ENCODE measurements around the gene KCNJ16. TPM values are rescaled to one million over a fixed set of nuclear protein-coding genes. Genes with fewer than 3 reads are reported as not detected.
A peak's percentile ranks its signal among the peaks of the same experiment; 100 is the strongest.

The KCNJ16 gene
- total RNA-seq, 1 donor from 2014 or later: 0.35 TPM

- peaks cover 12% of the 10 kb centered on the region for H3K4me1 ChIP-seq
- H3K9me3 ChIP-seq: no peaks in the 10 kb centered on the region
- H3K4me3 ChIP-seq: no peak overlapping the region
- no peak overlapping the region for H3K27ac ChIP-seq
- no peaks in the 10 kb centered on the region for H3K36me3 ChIP-seq
- no peak for TF ChIP-seq CTCF (IDR thresholded peaks at IDR 0.05)
- no peaks in the 10 kb centered on the region for H3K27me3 ChIP-seq
- DNase-seq (no peak), ATAC-seq (peak; percentile 34)
- intact Hi-C loops (cut with DNase I): no loop called here
Measured at GRCh38 chr17:70099884-70100283, 24.9 kb downstream of the KCNJ16 start.

- TF ChIP-seq CTCF (IDR thresholded peaks at IDR 0.05): no peak
- no peaks in the 10 kb centered on the region for H3K36me3 ChIP-seq
- H3K27me3 ChIP-seq: no peaks in the 10 kb centered on the region
- ATAC-seq (no peak), DNase-seq (no peak)
- intact Hi-C loops (cut with DNase I): no loop called here
- H3K9me3 ChIP-seq: no peaks in the 10 kb centered on the region
- peaks cover 12% of the 10 kb centered on the region for H3K4me1 ChIP-seq
- H3K27ac ChIP-seq: no peak overlapping the region
- no peak overlapping the region for H3K4me3 ChIP-seq
Measured at GRCh38 chr17:70100983-70101382, 26.0 kb downstream of the KCNJ16 start.

GRCh38 chr17:70102531-70102930 is 27.5 kb downstream of the KCNJ16 start:
- Histone ChIP-seq H3K4me1 (peaks cover 12% of the 10 kb centered on the region), H3K27ac (no peak overlapping the region), H3K4me3 (no peak overlapping the region), H3K27me3 (no peaks in the 10 kb centered on the region), H3K9me3 (no peaks in the 10 kb centered on the region), H3K36me3 (no peaks in the 10 kb centered on the region)
- intact Hi-C loops (cut with DNase I): no loop called here
- no peak for TF ChIP-seq CTCF (IDR thresholded peaks at IDR 0.05)
- ATAC-seq (no peak), DNase-seq (no peak)

- no peak for TF ChIP-seq CTCF (IDR thresholded peaks at IDR 0.05)
- Histone ChIP-seq H3K4me1 (peaks cover under 1% of the 10 kb centered on the region), H3K27me3 (no peaks in the 10 kb centered on the region), H3K9me3 (no peaks in the 10 kb centered on the region), H3K4me3 (no peak overlapping the region), H3K36me3 (no peaks in the 10 kb centered on the region), H3K27ac (no peak overlapping the region)
- intact Hi-C loops (cut with DNase I): no loop called here
- ATAC-seq: no peak
- DNase-seq: no peak
Measured at GRCh38 chr17:70104791-70105523, 29.9 kb downstream of the KCNJ16 start.

GRCh38 chr17:70105641-70106040 is 30.6 kb downstream of the KCNJ16 start:
- no peaks in the 10 kb centered on the region for H3K9me3 ChIP-seq
- no peaks in the 10 kb centered on the region for H3K4me1 ChIP-seq
- H3K36me3 ChIP-seq: no peaks in the 10 kb centered on the region
- no peak for ATAC-seq
- TF ChIP-seq CTCF (IDR thresholded peaks at IDR 0.05): no peak
- no peaks in the 10 kb centered on the region for H3K27me3 ChIP-seq
- DNase-seq: no peak
- no peak overlapping the region for H3K27ac ChIP-seq
- H3K4me3 ChIP-seq: no peak overlapping the region
- intact Hi-C loops (cut with DNase I): no loop called here

GRCh38 chr17:70106551-70106950 is 31.5 kb downstream of the KCNJ16 start:
- intact Hi-C loops (cut with DNase I): no loop called here
- no peaks in the 10 kb centered on the region for H3K27me3 ChIP-seq
- no peak overlapping the region for H3K4me3 ChIP-seq
- no peak for TF ChIP-seq CTCF (IDR thresholded peaks at IDR 0.05)
- H3K4me1 ChIP-seq: no peaks in the 10 kb centered on the region
- ATAC-seq (no peak), DNase-seq (no peak)
- H3K36me3 ChIP-seq: no peaks in the 10 kb centered on the region
- no peaks in the 10 kb centered on the region for H3K9me3 ChIP-seq
- H3K27ac ChIP-seq: no peak overlapping the region
